Stimulated activated CD4-positive, alpha-beta T cell treated with anti-CD3 and anti-CD28 coated beads, Interleukin-1b, Interleukin-23, amount 100 ng/mL, for 24 hours (primary cell): ENCODE data around the gene WTAP.

Experiments
- DNase-seq, 4 experiments: peaks; one replicate each; pipeline ENCODE4 v3.0.0-alpha.2; 2020; ENCODE audit warnings: low read depth in 4 of 4, low spot score in 1 of 4

The WTAP gene

GRCh38 chr6:159801935-159802334, 74.6 kb downstream of the WTAP start:
- DNase-seq = no peak

DNA sequence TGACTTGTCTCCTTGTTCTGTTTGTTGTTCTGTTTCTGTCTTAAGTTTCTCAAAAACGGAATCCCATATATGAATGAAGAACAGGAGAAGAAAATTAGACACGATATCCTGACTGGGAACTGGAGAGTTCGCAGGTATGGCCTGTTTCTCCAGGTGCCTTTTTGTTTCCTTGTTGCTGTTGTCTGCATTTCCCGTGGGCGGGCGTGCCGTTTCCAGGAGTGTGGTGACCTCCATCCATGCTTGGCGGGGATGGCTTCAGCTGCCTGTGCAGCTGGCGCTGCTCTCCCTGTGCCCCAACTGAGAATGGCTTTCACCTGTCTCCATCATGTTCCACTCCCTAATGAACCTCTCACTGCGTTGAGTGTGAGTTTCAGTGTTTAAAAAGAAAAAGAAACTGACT, 77.2 kb downstream of the WTAP start:
- no peak for DNase-seq

DNA sequence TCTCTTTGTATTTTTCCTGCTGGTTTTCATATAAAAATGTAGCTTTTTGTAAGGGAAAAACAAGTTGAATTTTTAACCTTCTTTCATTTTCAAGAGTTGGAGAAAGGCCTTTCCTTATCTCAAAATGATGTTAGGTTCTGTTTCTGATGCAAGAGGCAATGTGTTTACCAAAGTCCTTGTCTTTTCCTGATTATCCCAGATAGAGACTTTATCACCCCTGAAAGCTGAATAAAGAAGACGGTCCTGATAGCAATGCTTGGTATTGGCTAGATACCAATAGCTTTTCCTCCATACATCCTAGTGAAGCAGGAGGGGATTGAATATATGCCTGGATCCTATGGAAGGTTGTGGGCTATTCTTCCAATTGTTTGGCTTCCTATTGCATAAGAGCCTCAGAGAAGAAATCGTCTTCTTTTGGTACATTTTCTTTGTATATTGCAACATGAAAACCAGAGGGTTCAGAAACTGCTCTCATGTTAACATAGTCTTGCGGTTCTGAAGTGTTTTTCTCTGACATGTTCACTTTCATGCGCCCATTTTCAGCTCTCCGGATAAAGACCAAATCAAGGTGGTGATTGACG, 78.2 kb downstream of the WTAP start:
- DNase-seq = no peak
